ENCODE data around the gene PATJ.
"Not testable (repeated sequence)": the region's sequence is repeated elsewhere in the genome, so short reads cannot be mapped to it uniquely, and the experiment has no call there.

PATJ gene

GRCh38 chr1:61743716-61744580 lies 1.7 kb downstream of the PATJ start:
- DNase-seq: no peak

- no peak for DNase-seq
Measured at GRCh38 chr1:61746813-61747212, 4.5 kb downstream of the PATJ start.

- DNase-seq: no peak
Measured at GRCh38 chr1:61748566-61748965, 6.3 kb downstream of the PATJ start.

GRCh38 chr1:61749574-61749973 lies 7.3 kb downstream of the PATJ start:
- DNase-seq: no peak

- no peak for DNase-seq
Measured at GRCh38 chr1:61752921-61753389, 10.7 kb downstream of the PATJ start.

GRCh38 chr1:61753998-61754508 lies 11.8 kb downstream of the PATJ start:
- no peak for DNase-seq

- no peak for DNase-seq
Measured at GRCh38 chr1:61754545-61754944, 12.3 kb downstream of the PATJ start.

GRCh38 chr1:61756773-61757172 lies 14.5 kb downstream of the PATJ start:
- no peak for DNase-seq

GRCh38 chr1:61757950-61758349 lies 15.7 kb downstream of the PATJ start:
- no peak for DNase-seq

GRCh38 chr1:61770131-61770530 lies 27.9 kb downstream of the PATJ start:
- no peak for DNase-seq

- no peak for DNase-seq
Measured at GRCh38 chr1:61776091-61776490, 33.8 kb downstream of the PATJ start.

GRCh38 chr1:61779231-61779630 lies 37.0 kb downstream of the PATJ start:
- DNase-seq: no peak

GRCh38 chr1:61781151-61781550 lies 38.9 kb downstream of the PATJ start:
- no peak for DNase-seq

GRCh38 chr1:61782771-61783170 lies 40.5 kb downstream of the PATJ start:
- peak; percentile 80 for DNase-seq

GRCh38 chr1:61784726-61785125 lies 42.4 kb downstream of the PATJ start:
- DNase-seq: no peak

- no peak for DNase-seq
Measured at GRCh38 chr1:61790837-61791236, 48.6 kb downstream of the PATJ start.

GRCh38 chr1:61797045-61797755 lies 54.9 kb downstream of the PATJ start:
- DNase-seq: no peak

- DNase-seq: not testable (repeated sequence)
Measured at GRCh38 chr1:61801047-61801446, 58.8 kb downstream of the PATJ start.

GRCh38 chr1:61807606-61808140 lies 65.4 kb downstream of the PATJ start:
- no peak for DNase-seq

GRCh38 chr1:61808321-61808720 lies 66.0 kb downstream of the PATJ start:
- DNase-seq: no peak

- DNase-seq: no peak
Measured at GRCh38 chr1:61808968-61809367, 66.7 kb downstream of the PATJ start.

- no peak for DNase-seq
Measured at GRCh38 chr1:61812916-61813315, 70.6 kb downstream of the PATJ start.

- DNase-seq: no peak
Measured at GRCh38 chr1:61816191-61816590, 73.9 kb downstream of the PATJ start.

GRCh38 chr1:61818992-61819391 lies 76.7 kb downstream of the PATJ start:
- DNase-seq: no peak
